H1 (cell line): ENCODE results near the gene C5orf46. TPM values are rescaled to one million over a fixed set of nuclear protein-coding genes. Genes with fewer than 3 reads are reported as not detected.

Experiments
- CTCF ChIA-PET: fragments of 300-600 bp; sonication (Branson Sonifier 250); formaldehyde crosslinking; loops from one replicate; lab custom pipeline; 2021; ENCODE audit not compliant: partially characterized antibody; lab: Charles Lee
- POLR2A ChIA-PET: fragments of 300-600 bp; sonication (Branson Sonifier 250); formaldehyde crosslinking; loops from one replicate; lab custom pipeline; 2021; ENCODE audit warnings: inconsistent platforms; ENCODE audit not compliant: partially characterized antibody; lab: Charles Lee
- DNase-seq, 2 experiments: peaks; one replicate each; pipeline versions ENCODE4 v3.0.0 to v3.0.0-alpha.2; 2010 to 2022; ENCODE audit warnings: low spot score in 2 of 2, low read depth in 1 of 2, mixed read lengths in 1 of 2
- FAIRE-seq: peaks from 2 replicates; lab custom pipeline; 2011; peaks lifted over from hg19 to GRCh38; lab: Jason Lieb, UNC
- H2AFZ ChIP-seq: 2 replicates; pipeline ENCODE4 v1.8.1; 2012; ENCODE audit warnings: low read length, inconsistent platforms
- H2AK5ac ChIP-seq: 2 replicates; pipeline ENCODE4 v1.6.1; 2013; ENCODE audit warnings: low read depth, low read length
- H2BK120ac ChIP-seq: replicated peaks from 2 replicates; pipeline ENCODE3; 2013; ENCODE audit warnings: low read depth, low read length, inconsistent platforms
- H2BK12ac ChIP-seq: 2 replicates; pipeline ENCODE4 v1.6.1; 2013; ENCODE audit warnings: low read depth, low read length
- H2BK15ac ChIP-seq: 2 replicates; pipeline ENCODE4 v1.6.1; 2013; ENCODE audit warnings: low read length
- H2BK20ac ChIP-seq: 2 replicates; pipeline ENCODE4 v1.6.1; 2013; ENCODE audit warnings: low read length
- H2BK5ac ChIP-seq: 2 replicates; pipeline ENCODE4 v1.6.1; 2013; ENCODE audit warnings: low read depth, low read length
- H3K14ac ChIP-seq: 2 replicates; pipeline ENCODE4 v1.6.1; 2013; ENCODE audit warnings: inconsistent platforms; ENCODE audit not compliant: insufficient read length
- H3K18ac ChIP-seq: 2 replicates; pipeline ENCODE4 v1.6.1; 2013; ENCODE audit warnings: low read length; ENCODE audit errors: extremely low read depth
- H3K23ac ChIP-seq: 2 replicates; pipeline ENCODE4 v1.6.1; 2013; ENCODE audit warnings: inconsistent platforms; ENCODE audit not compliant: insufficient read length
- H3K23me2 ChIP-seq: 2 replicates; pipeline ENCODE4 v1.6.1; 2013; ENCODE audit warnings: low read depth, low read length
- H3K27ac ChIP-seq: 2 replicates; pipeline ENCODE4 v1.6.1; 2011; ENCODE audit warnings: low read depth, low read length, inconsistent platforms
- H3K27me3 ChIP-seq, 4 experiments: replicated peaks in 1 of 4; 1 replicate in 1 of 4; 2 replicates in 3 of 4; pipeline versions ENCODE4 v1.6.1 to v1.8.1; 2011 to 2013; ENCODE audit warnings: low read length in 3 of 4, mild to moderate bottlenecking in 3 of 4, inconsistent platforms in 2 of 4, mixed read lengths in 2 of 4, moderate library complexity in 1 of 4; ENCODE audit not compliant: control insufficient read depth in 3 of 4, insufficient read depth in 3 of 4; ENCODE audit errors: extremely low read depth in 1 of 4
- H3K36me3 ChIP-seq, 4 experiments: 2 replicates each; pipeline versions ENCODE4 v1.6.1 to v1.8.1; 2011 to 2013; ENCODE audit warnings: mild to moderate bottlenecking in 4 of 4, low read length in 3 of 4, moderate library complexity in 2 of 4, control low read depth in 1 of 4, inconsistent platforms in 1 of 4; ENCODE audit not compliant: insufficient read depth in 4 of 4, control insufficient read depth in 2 of 4
- H3K4ac ChIP-seq: replicated peaks from 2 replicates; pipeline ENCODE3; 2013; ENCODE audit warnings: low read length, low read depth, mixed read lengths, inconsistent platforms; ENCODE audit not compliant: insufficient read length
- H3K4me1 ChIP-seq, 4 experiments: replicated peaks in 1 of 4; 1 replicate in 1 of 4; 2 replicates in 3 of 4; pipeline versions ENCODE4 v1.6.1 to v1.8.1; 2011 to 2013; ENCODE audit warnings: low read length in 3 of 4, inconsistent platforms in 2 of 4, mixed read lengths in 1 of 4; ENCODE audit not compliant: insufficient read depth in 4 of 4, control insufficient read depth in 3 of 4
- H3K4me2 ChIP-seq, 2 experiments: 2 replicates each; pipeline versions ENCODE4 v1.6.1 to v1.8.1; 2011 to 2013; ENCODE audit warnings: low read depth in 2 of 2, low read length in 2 of 2, control low read depth in 1 of 2, inconsistent platforms in 1 of 2, mild to moderate bottlenecking in 1 of 2; ENCODE audit not compliant: insufficient read depth in 1 of 2
- H3K4me3 ChIP-seq, 4 experiments: fragments of 200-600, 300-600 bp in 1 of 4; sonication (generic), shearing (Covaris generic), sonication (Bioruptor Twin) in 1 of 4; 2 replicates each; pipeline versions ENCODE4 v1.5.1 to v1.8.1; 2011 to 2016; ENCODE audit warnings: low read length in 4 of 4, low read depth in 3 of 4, control low read depth in 2 of 4, inconsistent platforms in 2 of 4, mild to moderate bottlenecking in 2 of 4, mixed read lengths in 1 of 4, moderate library complexity in 1 of 4; ENCODE audit not compliant: insufficient read depth in 2 of 4; ENCODE audit errors: extremely low read depth in 1 of 4
- H3K56ac ChIP-seq: replicated peaks from 2 replicates; pipeline ENCODE3; 2013; ENCODE audit warnings: low read depth, mild to moderate bottlenecking, mixed read lengths, low read length, inconsistent platforms; ENCODE audit not compliant: insufficient read length
- H3K79me1 ChIP-seq: 2 replicates; pipeline ENCODE4 v1.6.1; 2013; ENCODE audit warnings: low read depth, low read length, control low read depth
- H3K79me2 ChIP-seq, 2 experiments: 2 replicates each; pipeline versions ENCODE4 v1.6.1 to v1.8.1; 2012 to 2013; ENCODE audit warnings: low read length in 2 of 2, mild to moderate bottlenecking in 2 of 2, inconsistent platforms in 1 of 2; ENCODE audit not compliant: insufficient read depth in 2 of 2, control insufficient read depth in 1 of 2
- H3K9ac ChIP-seq, 4 experiments: replicated peaks in 1 of 4; 1 replicate in 1 of 4; 2 replicates in 3 of 4; pipeline versions ENCODE4 v1.6.1 to v1.8.1; 2011 to 2013; ENCODE audit warnings: low read depth in 3 of 4, low read length in 3 of 4, control low read depth in 2 of 4, mild to moderate bottlenecking in 2 of 4, moderate library complexity in 2 of 4, inconsistent platforms in 1 of 4; ENCODE audit errors: extremely low read depth in 1 of 4
- H3K9me3 ChIP-seq, 2 experiments: 2 replicates each; pipeline versions ENCODE4 v1.6.1 to v1.8.1; 2012 to 2013; ENCODE audit warnings: mild to moderate bottlenecking in 2 of 2, moderate library complexity in 2 of 2, control low read depth in 1 of 2, inconsistent platforms in 1 of 2, low read depth in 1 of 2, low read length in 1 of 2, mixed read lengths in 1 of 2; ENCODE audit not compliant: insufficient read depth in 2 of 2
- H4K20me1 ChIP-seq, 2 experiments: replicated peaks in 1 of 2; 2 replicates each; pipeline versions ENCODE3 to v1.8.1; 2011 to 2013; ENCODE audit warnings: inconsistent platforms in 2 of 2, low read length in 2 of 2, mild to moderate bottlenecking in 1 of 2; ENCODE audit not compliant: insufficient read depth in 2 of 2, control insufficient read depth in 1 of 2
- H4K5ac ChIP-seq: 2 replicates; pipeline ENCODE4 v1.6.1; 2013; ENCODE audit warnings: low read length, low read depth, mixed read lengths, inconsistent platforms; ENCODE audit not compliant: insufficient read length
- H4K8ac ChIP-seq: 2 replicates; pipeline ENCODE4 v1.8.0; 2013; ENCODE audit warnings: mild to moderate bottlenecking, moderate library complexity, low read length, inconsistent platforms; ENCODE audit not compliant: insufficient read depth; ENCODE audit errors: extremely low read depth
- H4K91ac ChIP-seq: replicated peaks from 2 replicates; pipeline ENCODE3; 2013; ENCODE audit warnings: low read length, mixed read lengths, inconsistent platforms; ENCODE audit not compliant: insufficient read length
- BRCA1 ChIP-seq: IDR thresholded peaks from 2 replicates; pipeline ENCODE4 v1.6.1; 2012; ENCODE audit warnings: low read depth, low read length, improper control_type of control experiment
- CHD1 ChIP-seq: IDR thresholded peaks from 2 replicates; pipeline ENCODE4 v1.6.1; 2012; ENCODE audit warnings: low read depth, low read length, improper control_type of control experiment
- EP300 ChIP-seq, 2 experiments: IDR thresholded peaks; 1 replicate in 1 of 2; 2 replicates in 1 of 2; pipeline ENCODE4 v1.6.1; 2011 to 2012; ENCODE audit warnings: low read depth in 2 of 2, low read length in 2 of 2, mild to moderate bottlenecking in 2 of 2, borderline replicate concordance in 1 of 2, inconsistent platforms in 1 of 2, moderate library complexity in 1 of 2
- NANOG ChIP-seq: IDR thresholded peaks from 2 replicates; pipeline ENCODE4 v1.6.1; 2011; ENCODE audit warnings: low read length, low read depth, mild to moderate bottlenecking, inconsistent platforms; ENCODE audit not compliant: insufficient read depth, poor library complexity, severe bottlenecking
- RFX5 ChIP-seq: IDR thresholded peaks from 2 replicates; pipeline ENCODE4 v1.6.1; 2011; ENCODE audit warnings: low read depth, low read length, improper control_type of control experiment, borderline replicate concordance
- WGBS, 2 experiments: shearing (Covaris generic) in 1 of 2; methylation state at CpG; one replicate each; pipeline versions ENCODE4 v1.1.6 to v1.1.7; 2013 to 2015; ENCODE audit warnings: low lambda C conversion rate in 2 of 2, mixed read lengths in 2 of 2, inconsistent platforms in 1 of 2, low coverage in 1 of 2, missing lambda C conversion rate in 1 of 2; ENCODE audit not compliant: insufficient replicate concordance in 2 of 2, insufficient coverage in 1 of 2, insufficient read length in 1 of 2; ENCODE audit errors: extremely low coverage in 1 of 2, missing lambda C conversion rate in 1 of 2; 5-methylcytosine and 5-hydroxymethylcytosine counted together
- polyA plus RNA-seq, 7 experiments: library from polyadenylated mRNA; depleted of rRNA in 3 of 7; stranded (reverse) in 5 of 7; unstranded in 2 of 7; fragments of >200 nt in 5 of 7; fragments of 200-250 nt in 2 of 7; gene quantifications; 1 replicate in 5 of 7; 2 replicates in 1 of 7; 4 replicates in 1 of 7; pipeline versions ENCODE4 v1.2.1 to v1.2.3, GENCODE V29; 2011 to 2013; ENCODE audit warnings: missing spikeins in 2 of 7, mixed read lengths in 2 of 7
- total RNA-seq: library from RNA; stranded (reverse); fragmentation: NEBNext Ultra II Directional; extraction: Animal tissue kit (Norgen Biotek cat#: 25700); gene quantifications from 2 replicates; pipeline ENCODE4 v1.2.1, GENCODE V29; 2021

C5orf46 gene
- total and polyA plus RNA-seq, 2 of the 8 experiments (the other 6 are each of a cell fraction or from before 2014, with no cell fraction given): not detected

GRCh38 chr5:147927901-147928300, 21.6 kb upstream of the C5orf46 start:
- Histone ChIP-seq H3K18ac (no peak overlapping the region), H2BK20ac (no peak overlapping the region)

More at GRCh38 chr5:147927901-147928300, 21.6 kb upstream of the C5orf46 start:
- Histone ChIP-seq H2BK12ac (no peak overlapping the region), H4K20me1 (no peaks in the 10 kb centered on the region), H2AK5ac (no peak overlapping the region), H3K27me3 (no peaks in the 10 kb centered on the region)
- TF ChIP-seq EP300 (IDR thresholded peaks at IDR 0.05; ENCODE audit: borderline replicate concordance in 1 of 2, low read depth in 2 of 2, low read length in 2 of 2): no peak
- no peak for TF ChIP-seq CHD1
- TF ChIP-seq NANOG: no peak
- no peak for TF ChIP-seq RFX5
- no peak for TF ChIP-seq BRCA1
- TF ChIP-seq, all 59 proteins: peak for 0
- no peaks in the 10 kb centered on the region for H3K79me1 ChIP-seq
- no peak overlapping the region for H3K27ac ChIP-seq
- H3K4me2 ChIP-seq: no peak overlapping the region
- H3K9me3 ChIP-seq: no peaks in the 10 kb centered on the region
- H4K5ac ChIP-seq: no peak overlapping the region
- no peak overlapping the region for H3K56ac ChIP-seq
- no peak overlapping the region for H3K9ac ChIP-seq
- H3K79me2 ChIP-seq: no peaks in the 10 kb centered on the region
- WGBS, 2 experiments: 82% methylated on average over 3 of the region's 3 CpGs; no CpG with 5 or more reads in 1 of the 2 experiments
- POLR2A ChIA-PET: interaction anchor here (0.9 to 17.1 kb wide), 3 partner anchors 46 to 72 kb away, joined by 3 to 249 read pairs (median 9); no protein-coding TSS in a partner anchor
- no peak overlapping the region for H2BK5ac ChIP-seq
- H3K23me2 ChIP-seq: no peaks in the 10 kb centered on the region
- no peaks in the 10 kb centered on the region for H3K36me3 ChIP-seq
- no peak overlapping the region for H3K4ac ChIP-seq
- H2BK15ac ChIP-seq: no peak overlapping the region
- H4K91ac ChIP-seq: no peak overlapping the region
- H2AFZ ChIP-seq: no peak overlapping the region
- H2BK120ac ChIP-seq: no peak overlapping the region
- DNase-seq (no peak), FAIRE-seq (no peak)
- no peak overlapping the region for H3K14ac ChIP-seq
- no peak overlapping the region for H3K23ac ChIP-seq
- CTCF ChIA-PET: interaction anchor here (10.7 kb wide), 1 partner anchor 71 kb away, joined by 126 read pairs; no protein-coding TSS in a partner anchor
- H3K4me3 ChIP-seq: no peak overlapping the region
- no peak overlapping the region for H4K8ac ChIP-seq
- H3K4me1 ChIP-seq: 0 out of 7 replicates have a peak, but pooled peaks cover 0 to 3% (median 0%) of the 10 kb centered on the region in 4 experiments
